ENCODE results near the gene GPBP1L1. TPM values are rescaled to one million over a fixed set of nuclear protein-coding genes. Genes with fewer than 3 reads are reported as not detected.

GPBP1L1 gene
- total RNA-seq, 1 experiment from 2014 or later: 71.9 TPM

DNA sequence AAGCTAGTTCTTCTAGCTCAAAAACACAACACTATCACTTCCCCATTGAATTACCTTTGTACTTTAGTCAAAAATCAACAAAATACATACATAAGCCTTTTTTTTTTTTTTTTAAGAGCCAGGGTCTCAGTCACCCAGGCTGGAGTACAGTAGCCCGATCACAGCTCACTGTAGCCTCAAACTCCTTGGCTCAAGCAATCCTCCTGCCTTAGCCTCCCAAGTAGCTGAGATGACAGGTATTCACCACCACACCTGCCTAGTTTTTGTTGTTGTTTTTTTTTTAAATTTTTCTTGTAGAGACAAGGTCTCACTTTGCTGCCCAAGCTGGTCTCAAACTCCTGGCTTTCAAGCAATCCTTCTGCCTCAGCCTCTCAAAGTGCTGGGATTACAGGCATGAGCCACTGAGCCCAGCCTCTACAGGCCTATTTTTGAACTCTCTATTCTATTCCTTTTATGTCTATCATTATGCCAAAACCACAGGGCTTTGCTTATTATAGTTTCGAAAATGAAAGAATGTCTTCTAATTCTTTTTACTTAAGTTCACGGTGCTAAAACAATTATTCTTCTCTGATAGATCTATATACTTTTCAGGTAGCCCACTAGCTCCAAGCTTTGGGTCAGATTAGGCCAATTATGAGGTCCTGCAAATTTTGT lies 29.6 kb downstream of the GPBP1L1 start:
- DNase-seq (ENCODE audit: low read depth, low spot score): no peak
- in situ Hi-C loops (cut with HindIII; ENCODE audit: low pct_unique_long_range_greater_than_20kb, low sequenced_read_pairs): no loop called here

- in situ Hi-C loops (cut with HindIII; ENCODE audit: low pct_unique_long_range_greater_than_20kb, low sequenced_read_pairs): no loop called here
- DNase-seq (ENCODE audit: low read depth, low spot score): no peak
Measured at GRCh38 chr1:45654540-45655280, 31.6 kb downstream of the GPBP1L1 start.

DNA sequence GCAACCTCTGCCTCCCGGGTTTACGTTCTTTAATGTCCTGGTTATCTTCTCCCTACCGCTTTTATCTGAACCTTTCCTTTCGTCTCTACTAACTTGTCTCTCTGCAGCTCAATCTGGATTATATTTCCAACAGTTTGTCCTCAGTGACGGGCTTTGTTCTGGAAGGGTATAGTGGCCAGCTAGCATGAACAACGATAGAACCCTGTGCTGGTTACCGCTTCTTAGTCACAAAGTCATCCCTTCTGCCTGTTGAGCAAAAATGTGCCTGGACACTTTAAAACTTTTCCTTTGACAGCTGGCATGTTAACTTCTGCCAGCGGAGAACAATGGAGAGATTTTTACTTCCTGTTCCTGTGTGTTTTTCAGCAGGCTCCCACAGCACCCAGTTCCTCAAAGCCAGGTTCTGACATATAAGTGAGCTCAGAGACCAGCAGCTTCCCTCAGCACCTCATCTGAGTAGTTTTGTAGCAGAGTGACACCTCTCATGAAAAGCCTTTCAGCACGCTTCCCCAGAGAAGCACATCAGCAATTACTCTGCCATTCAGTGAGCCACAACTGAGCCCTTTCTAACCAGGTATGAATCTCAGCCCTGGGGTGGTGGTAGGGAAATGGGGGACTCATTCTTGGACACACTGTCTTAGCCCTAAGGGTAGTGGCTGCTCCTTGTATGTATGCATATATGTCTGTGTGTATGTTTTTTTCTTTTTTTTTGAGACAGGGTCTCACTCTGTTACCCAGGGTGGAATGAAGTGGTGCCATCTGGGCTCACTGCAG lies 38.9 kb downstream of the GPBP1L1 start:
- in situ Hi-C loops (cut with HindIII; ENCODE audit: low pct_unique_long_range_greater_than_20kb, low sequenced_read_pairs): no loop called here
- no peak for DNase-seq (ENCODE audit: low read depth, low spot score)

GRCh38 chr1:45644661-45645060 lies 41.7 kb downstream of the GPBP1L1 start:
- in situ Hi-C loops (cut with HindIII; ENCODE audit: low pct_unique_long_range_greater_than_20kb, low sequenced_read_pairs): no loop called here
- DNase-seq (ENCODE audit: low read depth, low spot score): no peak

- DNase-seq (ENCODE audit: low read depth, low spot score): peak; percentile 52
- in situ Hi-C loops (cut with HindIII; ENCODE audit: low pct_unique_long_range_greater_than_20kb, low sequenced_read_pairs): no loop called here
Measured at GRCh38 chr1:45643978-45644377, 42.4 kb downstream of the GPBP1L1 start.

DNA sequence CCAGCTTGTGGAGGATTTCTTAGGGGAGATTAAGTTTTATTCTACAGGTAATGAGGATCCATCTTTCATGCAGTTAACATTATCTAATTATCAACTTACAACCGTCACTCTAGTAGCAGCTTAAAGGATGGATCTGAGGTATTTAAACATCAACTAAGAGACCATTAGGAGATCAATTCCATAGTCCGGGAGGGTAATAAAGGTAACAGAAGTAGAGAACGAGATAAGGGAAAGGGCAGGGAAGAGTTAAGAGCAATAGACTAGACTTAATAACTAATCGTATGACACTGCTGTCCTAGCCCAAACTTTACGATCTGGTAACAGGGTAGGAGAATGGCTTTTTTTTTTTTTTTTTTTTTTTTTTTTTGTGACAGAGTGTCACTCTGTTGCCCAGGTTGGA lies 43.0 kb downstream of the GPBP1L1 start:
- DNase-seq (ENCODE audit: low read depth, low spot score): no peak
- in situ Hi-C loops (cut with HindIII; ENCODE audit: low pct_unique_long_range_greater_than_20kb, low sequenced_read_pairs): no loop called here

- DNase-seq (ENCODE audit: low read depth, low spot score): no peak
- in situ Hi-C loops (cut with HindIII; ENCODE audit: low pct_unique_long_range_greater_than_20kb, low sequenced_read_pairs): no loop called here
Measured at GRCh38 chr1:45640293-45640692, 46.0 kb downstream of the GPBP1L1 start.

DNA sequence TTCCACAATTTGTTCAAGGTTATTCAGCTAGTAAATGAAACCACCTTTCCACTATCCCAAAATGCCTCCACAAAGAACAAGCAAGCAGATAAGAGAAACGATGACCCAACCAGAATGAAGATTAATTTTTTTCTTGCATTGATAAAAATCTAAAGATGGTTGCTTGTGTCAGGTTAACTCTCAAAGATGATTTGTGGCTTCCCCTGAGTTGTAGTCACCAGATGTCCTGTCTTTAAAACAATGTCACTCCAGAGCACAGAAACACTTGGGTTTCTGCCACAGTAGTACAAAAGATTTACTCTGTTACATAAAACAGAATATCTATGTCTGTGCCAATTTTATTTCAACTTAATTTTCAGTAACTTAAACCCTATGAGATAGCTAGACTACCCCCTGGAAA lies 51.1 kb downstream of the GPBP1L1 start:
- DNase-seq (ENCODE audit: low read depth, low spot score): no peak
- in situ Hi-C loops (cut with HindIII; ENCODE audit: low pct_unique_long_range_greater_than_20kb, low sequenced_read_pairs): no loop called here

- in situ Hi-C loops (cut with HindIII; ENCODE audit: low pct_unique_long_range_greater_than_20kb, low sequenced_read_pairs): no loop called here
- DNase-seq (ENCODE audit: low read depth, low spot score): no peak
Measured at GRCh38 chr1:45630429-45630828, 55.9 kb downstream of the GPBP1L1 start.

DNA sequence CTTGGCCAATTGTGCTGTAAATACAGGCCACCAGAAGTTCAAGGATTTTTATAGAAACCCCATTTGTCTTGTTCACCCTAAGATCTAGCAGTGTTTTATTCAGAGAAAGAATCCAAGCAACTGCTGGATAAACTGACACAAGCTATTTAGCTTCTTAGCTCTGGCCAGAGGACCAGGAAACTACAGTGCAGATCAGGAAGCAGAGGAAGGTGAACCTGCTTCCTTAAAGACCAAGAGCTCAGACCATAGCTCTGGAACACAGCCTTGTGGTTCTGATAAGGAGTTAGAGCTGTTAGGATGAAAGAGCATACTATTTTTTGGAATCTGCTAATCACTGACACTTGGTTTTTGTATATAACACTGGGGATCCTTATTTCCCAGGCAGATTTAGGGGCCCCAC lies 57.3 kb downstream of the GPBP1L1 start:
- in situ Hi-C loops (cut with HindIII; ENCODE audit: low pct_unique_long_range_greater_than_20kb, low sequenced_read_pairs): no loop called here
- DNase-seq (ENCODE audit: low read depth, low spot score): no peak

DNA sequence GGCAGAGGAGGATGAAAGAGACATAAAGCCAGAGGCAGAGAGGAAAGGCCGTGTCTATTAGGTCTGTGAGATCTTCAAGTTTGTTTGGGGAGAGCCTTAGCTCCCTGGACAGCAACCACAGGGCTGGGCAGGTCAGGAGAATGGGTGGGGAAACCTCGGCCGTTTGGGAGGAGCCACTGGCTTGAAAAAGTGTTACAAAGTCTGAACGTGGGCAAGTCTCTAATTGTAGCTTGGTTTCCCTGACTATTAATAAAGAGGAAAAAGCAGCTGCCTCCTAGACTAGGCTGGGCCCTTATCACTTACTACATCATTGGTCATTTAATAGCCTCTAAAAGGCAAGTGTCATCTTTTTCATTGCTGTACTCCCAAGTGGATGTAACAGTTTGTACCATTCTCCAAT lies 62.4 kb downstream of the GPBP1L1 start, which contains the start of gene CCDC17:
TSS of gene CCDC17 (minus strand) at position 83 of the 400 bp plus-strand sequence. CDS start 145 bp downstream, outside the sequence.
- in situ Hi-C loops (cut with HindIII; ENCODE audit: low pct_unique_long_range_greater_than_20kb, low sequenced_read_pairs): no loop called here
- DNase-seq (ENCODE audit: low read depth, low spot score): no peak

GRCh38 chr1:45622524-45623394 lies 63.6 kb downstream of the GPBP1L1 start:
- in situ Hi-C loops (cut with HindIII; ENCODE audit: low pct_unique_long_range_greater_than_20kb, low sequenced_read_pairs): no loop called here
- DNase-seq (ENCODE audit: low read depth, low spot score): no peak

DNA sequence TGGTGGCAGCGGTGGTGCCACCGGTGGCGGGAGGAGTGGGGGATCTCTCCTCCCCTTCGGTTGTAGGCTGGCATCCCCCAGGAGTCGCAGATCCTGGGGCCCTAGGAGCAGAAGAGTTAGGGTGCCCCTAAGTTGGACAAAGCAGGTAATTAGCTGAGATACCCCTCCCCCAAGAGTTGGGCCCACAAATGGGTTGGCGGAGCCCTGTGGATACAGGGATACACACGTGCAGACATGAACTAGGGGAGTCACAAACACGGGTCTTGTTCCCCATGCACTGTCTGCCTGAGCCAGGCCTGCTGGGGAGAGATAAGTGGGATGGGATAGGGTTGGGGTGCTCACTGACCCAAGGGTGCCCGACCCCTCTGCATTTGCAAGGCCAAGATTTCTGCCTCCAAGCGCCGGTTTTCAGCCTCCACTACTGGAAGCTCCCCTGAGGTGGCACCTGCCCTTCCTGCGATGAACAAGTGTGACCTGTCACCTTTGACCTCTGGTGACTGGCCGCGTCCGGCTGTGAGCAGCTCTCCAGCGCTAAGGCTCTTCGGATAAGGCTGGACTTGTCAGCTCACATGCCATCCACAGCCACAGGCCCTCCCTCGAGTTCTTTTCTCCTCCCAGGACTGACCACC lies 64.3 kb downstream of the GPBP1L1 start:
- in situ Hi-C loops (cut with HindIII; ENCODE audit: low pct_unique_long_range_greater_than_20kb, low sequenced_read_pairs): no loop called here

GRCh38 chr1:45621501-45621836 lies 64.9 kb downstream of the GPBP1L1 start:
- no peak for DNase-seq (ENCODE audit: low read depth, low spot score)
- in situ Hi-C loops (cut with HindIII; ENCODE audit: low pct_unique_long_range_greater_than_20kb, low sequenced_read_pairs): no loop called here

More for the DNA sequence above, 64.3 kb downstream of the GPBP1L1 start:
- DNase-seq (ENCODE audit: low read depth, low spot score): no peak

DNA sequence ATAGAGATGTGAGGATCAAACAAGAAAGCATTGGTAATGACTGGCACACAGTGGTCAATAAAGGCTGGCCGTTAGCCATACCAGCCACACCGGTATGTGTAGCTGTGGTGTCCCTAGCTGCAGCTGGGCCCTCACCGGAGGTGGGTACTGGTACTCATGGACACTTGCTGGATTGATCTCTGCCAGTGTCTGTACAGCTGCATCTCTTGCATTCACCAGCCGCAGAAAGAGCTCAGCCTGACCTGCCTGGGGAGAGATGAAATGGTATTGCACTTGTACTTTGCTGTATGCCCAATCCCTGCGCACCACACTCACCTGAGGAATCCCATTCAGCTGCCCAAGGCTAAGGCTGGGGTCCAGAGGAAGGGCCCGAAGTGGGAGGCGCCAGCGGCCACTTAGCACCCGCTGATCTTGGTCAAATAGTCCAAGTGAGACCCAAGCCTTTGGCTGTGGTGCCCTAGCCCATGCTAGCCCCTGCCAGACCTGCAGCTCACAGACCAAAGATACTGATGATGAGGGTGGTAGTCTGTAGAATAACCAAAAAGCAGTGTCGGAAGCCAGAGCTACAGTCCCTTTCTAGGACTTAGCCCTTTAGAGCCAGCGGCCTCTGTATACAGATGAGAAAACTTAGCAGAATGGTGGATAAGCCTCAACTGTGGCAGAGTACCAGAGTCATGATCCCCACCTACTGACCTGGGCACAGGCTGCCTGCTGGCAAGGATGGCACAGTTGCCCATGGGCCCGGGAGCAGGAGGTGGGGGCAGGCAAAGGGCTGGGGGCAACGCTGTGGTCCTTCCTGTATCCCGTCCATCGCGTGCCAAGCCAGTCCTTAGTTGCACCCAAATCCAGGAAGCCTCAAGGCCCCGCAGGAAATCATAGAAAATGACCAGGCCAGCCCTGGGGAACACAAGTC lies 65.5 kb downstream of the GPBP1L1 start:
- DNase-seq (ENCODE audit: low read depth, low spot score): no peak
- in situ Hi-C loops (cut with HindIII; ENCODE audit: low pct_unique_long_range_greater_than_20kb, low sequenced_read_pairs): no loop called here

DNA sequence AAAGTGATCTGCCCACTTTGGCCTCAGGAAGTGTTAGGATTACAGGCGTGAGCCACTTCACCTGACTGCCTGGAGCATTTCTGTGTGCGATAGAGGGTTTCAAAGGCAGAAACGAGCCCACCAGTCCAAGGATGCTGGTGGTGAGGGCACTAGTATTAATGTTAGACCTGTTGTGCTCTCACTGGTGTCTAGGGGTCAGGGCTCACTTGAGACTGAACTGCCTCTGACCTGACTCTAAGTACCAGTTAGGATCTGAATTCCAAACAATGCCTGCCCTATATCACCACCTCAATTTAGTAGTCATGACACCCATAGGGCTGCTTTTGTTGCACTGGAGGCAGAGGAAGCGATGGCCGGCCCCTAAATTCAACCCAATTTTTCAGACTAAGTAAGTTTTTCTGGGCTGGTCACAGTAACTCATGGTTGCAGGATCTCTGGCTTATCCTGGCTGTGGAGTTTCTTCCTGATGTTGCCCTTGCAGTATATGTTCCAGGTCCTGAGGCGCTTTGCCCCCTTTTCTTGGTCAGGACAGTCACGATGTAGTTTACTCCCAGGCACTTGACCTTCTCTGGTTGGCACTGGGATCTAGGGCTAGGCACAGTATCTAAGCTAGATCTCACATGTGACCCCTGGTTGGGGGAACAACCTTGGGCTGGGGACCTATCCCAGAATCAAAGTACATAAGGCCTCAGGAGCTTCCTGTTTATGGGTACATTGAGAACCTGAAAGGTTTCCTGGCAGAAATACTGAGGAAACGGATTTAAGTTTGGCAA lies 67.0 kb downstream of the GPBP1L1 start:
- in situ Hi-C loops (cut with HindIII; ENCODE audit: low pct_unique_long_range_greater_than_20kb, low sequenced_read_pairs): no loop called here
- no peak for DNase-seq (ENCODE audit: low read depth, low spot score)
